Esophagus squamous epithelium (tissue), 4 donors: ENCODE results near the gene ATXN2.

Experiments
- POLR2A ChIP-seq, 4 donors: fragments of 450-650 bp; IDR thresholded peaks; one replicate each; pipeline ENCODE4 v1.6.1; 2017; ENCODE audit warnings: antibody characterized with exemption in 4 of 4, mild to moderate bottlenecking in 4 of 4, moderate library complexity in 3 of 4
- TF ChIP-seq, protein P1 (sequence below), 6 experiments: fragments of 450-650 bp in 4 of 6; fragments of 200-600 bp in 2 of 6; sonication (generic) in 2 of 6; IDR thresholded peaks; one replicate each; pipeline ENCODE4 v1.5.1; 2016 to 2019; ENCODE audit warnings: antibody characterized with exemption in 6 of 6, mild to moderate bottlenecking in 4 of 6, moderate library complexity in 4 of 6

DNA sequence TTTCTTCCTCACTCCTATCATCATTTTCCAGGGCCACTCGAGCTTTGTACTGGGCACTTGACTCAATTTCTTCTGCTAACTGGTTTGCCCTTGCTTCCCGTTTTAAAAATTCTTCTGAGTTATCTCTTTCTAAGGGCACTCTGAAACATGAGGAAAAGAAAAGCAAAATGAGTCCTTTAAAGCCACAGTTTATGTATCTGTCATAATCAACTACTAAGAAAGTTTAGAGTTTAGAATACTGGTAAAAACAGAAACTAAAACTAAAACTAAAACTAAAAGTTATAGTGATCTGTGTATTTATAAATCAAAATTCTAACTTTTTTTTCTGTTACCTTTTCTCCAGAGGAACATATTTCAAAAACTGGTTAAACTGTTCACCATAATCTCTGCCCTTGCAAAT is 79.2 kb downstream of the ATXN2 start:
- TF ChIP-seq, protein P1, sequence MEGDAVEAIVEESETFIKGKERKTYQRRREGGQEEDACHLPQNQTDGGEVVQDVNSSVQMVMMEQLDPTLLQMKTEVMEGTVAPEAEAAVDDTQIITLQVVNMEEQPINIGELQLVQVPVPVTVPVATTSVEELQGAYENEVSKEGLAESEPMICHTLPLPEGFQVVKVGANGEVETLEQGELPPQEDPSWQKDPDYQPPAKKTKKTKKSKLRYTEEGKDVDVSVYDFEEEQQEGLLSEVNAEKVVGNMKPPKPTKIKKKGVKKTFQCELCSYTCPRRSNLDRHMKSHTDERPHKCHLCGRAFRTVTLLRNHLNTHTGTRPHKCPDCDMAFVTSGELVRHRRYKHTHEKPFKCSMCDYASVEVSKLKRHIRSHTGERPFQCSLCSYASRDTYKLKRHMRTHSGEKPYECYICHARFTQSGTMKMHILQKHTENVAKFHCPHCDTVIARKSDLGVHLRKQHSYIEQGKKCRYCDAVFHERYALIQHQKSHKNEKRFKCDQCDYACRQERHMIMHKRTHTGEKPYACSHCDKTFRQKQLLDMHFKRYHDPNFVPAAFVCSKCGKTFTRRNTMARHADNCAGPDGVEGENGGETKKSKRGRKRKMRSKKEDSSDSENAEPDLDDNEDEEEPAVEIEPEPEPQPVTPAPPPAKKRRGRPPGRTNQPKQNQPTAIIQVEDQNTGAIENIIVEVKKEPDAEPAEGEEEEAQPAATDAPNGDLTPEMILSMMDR (IDR thresholded peaks at IDR 0.05), result no peak
- no peak for TF ChIP-seq POLR2A (IDR thresholded peaks at IDR 0.05)
